Measurements from ENCODE around the gene PFKFB3. TPM values are rescaled to one million over a fixed set of nuclear protein-coding genes. Genes with fewer than 3 reads are reported as not detected.

The PFKFB3 gene
- total RNA-seq, 2 experiments from 2014 or later, result 77.1 to 82.2 TPM

DNA sequence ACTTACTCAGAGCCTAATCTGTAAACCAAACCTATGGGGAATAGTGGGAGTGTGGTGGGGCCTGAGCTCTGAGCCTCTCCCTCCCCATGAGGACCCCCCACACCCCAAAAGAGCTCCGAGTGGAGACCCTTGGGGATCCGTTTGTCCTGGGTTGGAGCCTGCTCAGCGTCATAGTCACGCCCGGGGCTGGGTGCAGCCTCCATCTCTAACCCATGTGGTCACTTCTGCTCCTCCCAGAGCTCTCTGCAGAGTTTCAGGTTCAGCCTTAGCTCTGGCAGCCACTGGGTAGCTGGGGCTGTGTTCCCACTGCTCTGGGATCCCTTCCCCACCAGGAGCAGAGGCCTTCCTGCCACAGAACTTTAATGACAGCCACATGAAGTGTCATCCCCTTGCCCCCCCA, 25.9 kb downstream of the PFKFB3 start:
- POLR2A ChIA-PET, result no interaction called here
- peak overlapping the region; percentile 36 for H3K27ac Mint-ChIP-seq

DNA sequence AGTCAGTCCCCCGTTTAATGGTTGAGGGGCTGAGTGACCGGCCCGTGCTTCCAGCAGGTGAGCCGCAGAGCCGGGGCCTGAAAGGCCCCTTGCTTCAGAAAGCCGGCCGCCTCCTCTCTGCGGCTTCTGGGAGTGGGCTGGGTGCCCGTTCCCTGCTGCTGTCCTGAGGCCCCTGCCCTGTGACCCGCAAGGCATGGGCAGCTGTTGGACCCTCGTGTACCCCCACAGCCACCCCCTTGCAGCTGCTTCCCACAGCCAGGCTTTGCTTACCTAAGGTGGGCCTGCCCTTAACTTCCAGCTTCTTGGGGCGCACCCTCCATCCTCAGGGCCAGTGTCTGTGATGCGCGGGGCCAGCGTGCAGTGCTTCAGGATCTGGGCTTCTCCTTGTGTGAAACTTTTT, 26.6 kb downstream of the PFKFB3 start:
- CTCF ChIA-PET, result interaction anchor here (2.1 kb wide), 1 partner anchor 27 kb away, joined by 8 read pairs; the partner anchor contains the start of gene PFKFB3
- Mint-ChIP-seq H3K4me1 (peaks cover 11% of the 10 kb centered on the region), H3K9me3 (no peaks in the 10 kb centered on the region), H3K4me3 (no peak overlapping the region), H3K27me3 (no peaks in the 10 kb centered on the region), H3K36me3 (ENCODE audit: low read depth) (peaks cover 62% of the 10 kb centered on the region), H3K27ac (no peak overlapping the region)
- POLR2A ChIA-PET, result no interaction called here
- DNase-seq, result no peak

More for the DNA sequence above, 25.9 kb downstream of the PFKFB3 start:
- Mint-ChIP-seq H3K36me3 (ENCODE audit: low read depth) (peaks cover 63% of the 10 kb centered on the region), H3K27me3 (no peaks in the 10 kb centered on the region), H3K4me1 (peaks cover 13% of the 10 kb centered on the region), H3K4me3 (no peak overlapping the region), H3K9me3 (no peaks in the 10 kb centered on the region)
- DNase-seq, result no peak
- CTCF ChIA-PET, result interaction anchor here (0.6 to 2.1 kb wide), 3 partner anchors 26 to 863 kb away, joined by 4 to 8 read pairs (median 4); partner anchors contain the start of gene PFKFB3

DNA sequence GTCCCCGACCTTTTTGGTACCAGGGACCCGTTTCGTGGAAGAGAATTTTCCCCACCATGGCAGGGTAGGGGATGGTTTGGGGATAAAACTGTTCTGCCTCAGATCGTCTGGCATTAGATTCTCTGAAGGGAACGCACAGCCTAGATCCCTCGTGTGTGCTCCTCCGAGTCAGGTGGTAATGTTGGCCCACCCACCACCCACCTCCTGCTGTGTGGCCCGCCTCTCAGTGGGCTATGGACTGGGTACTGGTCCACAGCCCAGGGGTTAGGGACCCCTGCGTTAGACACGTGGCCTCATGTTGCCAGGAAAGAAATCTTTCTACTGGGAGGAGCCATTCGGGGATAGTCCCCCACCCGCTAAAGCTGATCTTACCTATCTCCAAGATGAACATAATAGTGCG, 27.0 kb downstream of the PFKFB3 start:
- no peak overlapping the region for H3K27ac Mint-ChIP-seq
- CTCF ChIA-PET, result interaction anchor here (2.1 kb wide), 1 partner anchor 27 kb away, joined by 8 read pairs; the partner anchor contains the start of gene PFKFB3
- H3K27me3 Mint-ChIP-seq, result no peaks in the 10 kb centered on the region
- no peak overlapping the region for H3K4me3 Mint-ChIP-seq
- H3K4me1 Mint-ChIP-seq, result peaks cover 11% of the 10 kb centered on the region
- DNase-seq, result no peak
- peaks cover 62% of the 10 kb centered on the region for H3K36me3 Mint-ChIP-seq (ENCODE audit: low read depth)
- no peaks in the 10 kb centered on the region for H3K9me3 Mint-ChIP-seq
- POLR2A ChIA-PET, result no interaction called here

GRCh38 chr10:6230315-6230714, 27.6 kb downstream of the PFKFB3 start:
- Mint-ChIP-seq H3K4me1 (peaks cover 11% of the 10 kb centered on the region), H3K27me3 (no peaks in the 10 kb centered on the region), H3K27ac (no peak overlapping the region), H3K36me3 (ENCODE audit: low read depth) (peaks cover 65% of the 10 kb centered on the region), H3K9me3 (no peaks in the 10 kb centered on the region), H3K4me3 (no peak overlapping the region)
- DNase-seq, result no peak
- CTCF ChIA-PET, result no interaction called here
- POLR2A ChIA-PET, result no interaction called here

DNA sequence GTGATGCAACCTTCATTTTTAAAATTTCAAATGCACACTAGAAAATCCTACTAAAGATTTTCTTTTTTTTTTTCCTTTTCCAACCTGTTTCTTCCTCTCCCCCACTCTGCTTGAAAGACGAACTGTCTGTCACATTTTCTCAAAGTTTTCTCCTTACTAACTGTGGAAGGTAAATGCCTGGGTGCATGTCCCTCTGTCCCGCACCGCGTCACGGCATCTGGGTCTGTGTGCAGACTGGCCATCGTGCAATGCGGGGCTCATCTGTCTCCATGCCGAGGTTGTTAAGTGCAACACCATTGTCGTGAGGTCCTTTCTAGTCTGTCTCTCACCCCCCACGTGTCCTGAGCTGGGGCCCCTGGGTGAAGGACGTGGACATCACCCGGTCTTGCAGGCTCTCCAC, 28.4 kb downstream of the PFKFB3 start:
- no peak for DNase-seq
- no peaks in the 10 kb centered on the region for H3K9me3 Mint-ChIP-seq
- ChIA-PET CTCF (no interaction called here), POLR2A (no interaction called here)
- no peak overlapping the region for H3K4me3 Mint-ChIP-seq
- H3K36me3 Mint-ChIP-seq (ENCODE audit: low read depth), result peaks cover 66% of the 10 kb centered on the region
- no peak overlapping the region for H3K27ac Mint-ChIP-seq
- H3K4me1 Mint-ChIP-seq, result peaks cover 11% of the 10 kb centered on the region
- H3K27me3 Mint-ChIP-seq, result no peaks in the 10 kb centered on the region

GRCh38 chr10:6231730-6232129, 29.0 kb downstream of the PFKFB3 start:
- H3K27ac Mint-ChIP-seq, result no peak overlapping the region
- H3K4me1 Mint-ChIP-seq, result peaks cover 11% of the 10 kb centered on the region
- H3K27me3 Mint-ChIP-seq, result no peaks in the 10 kb centered on the region
- ChIA-PET CTCF (no interaction called here), POLR2A (no interaction called here)
- H3K9me3 Mint-ChIP-seq, result no peaks in the 10 kb centered on the region
- no peak overlapping the region for H3K4me3 Mint-ChIP-seq
- no peak for DNase-seq
- peaks cover 68% of the 10 kb centered on the region for H3K36me3 Mint-ChIP-seq (ENCODE audit: low read depth)

- Mint-ChIP-seq H3K27ac (no peak overlapping the region), H3K4me3 (no peak overlapping the region), H3K36me3 (ENCODE audit: low read depth) (peaks cover 70% of the 10 kb centered on the region), H3K9me3 (no peaks in the 10 kb centered on the region), H3K27me3 (no peaks in the 10 kb centered on the region), H3K4me1 (peaks cover 15% of the 10 kb centered on the region)
- ChIA-PET POLR2A (no interaction called here), CTCF (no interaction called here)
- DNase-seq, result no peak
These were observed 29.6 kb downstream of the PFKFB3 start for GRCh38 chr10:6232225-6232807.

GRCh38 chr10:6232846-6233724, 30.4 kb downstream of the PFKFB3 start:
- H3K36me3 Mint-ChIP-seq (ENCODE audit: low read depth), result peaks cover 63% of the 10 kb centered on the region
- H3K27me3 Mint-ChIP-seq, result no peaks in the 10 kb centered on the region
- H3K4me3 Mint-ChIP-seq, result no peak overlapping the region
- ChIA-PET CTCF (interaction anchor here (0.9 to 1.5 kb wide), 3 partner anchors 30 to 173 kb away, joined by 3 to 5 read pairs (median 4); partner anchors contain the start of gene PFKFB3), POLR2A (no interaction called here)
- H3K27ac Mint-ChIP-seq, result no peak overlapping the region
- H3K9me3 Mint-ChIP-seq, result no peaks in the 10 kb centered on the region
- peaks cover 16% of the 10 kb centered on the region for H3K4me1 Mint-ChIP-seq
- no peak for DNase-seq

GRCh38 chr10:6233725-6234277, 31.1 kb downstream of the PFKFB3 start:
- peaks cover 60% of the 10 kb centered on the region for H3K36me3 Mint-ChIP-seq (ENCODE audit: low read depth)
- ChIA-PET POLR2A (interaction anchor here (0.6 kb wide), 1 partner anchor 164 kb away, joined by 3 read pairs; no protein-coding TSS in a partner anchor), CTCF (interaction anchor here (0.9 to 1.5 kb wide), 3 partner anchors 31 to 172 kb away, joined by 3 to 5 read pairs (median 4); partner anchors contain the start of gene PFKFB3)
- H3K4me1 Mint-ChIP-seq, result peaks cover 12% of the 10 kb centered on the region
- no peak overlapping the region for H3K4me3 Mint-ChIP-seq
- no peak for DNase-seq
- H3K27ac Mint-ChIP-seq, result no peak overlapping the region
- H3K9me3 Mint-ChIP-seq, result no peaks in the 10 kb centered on the region
- no peaks in the 10 kb centered on the region for H3K27me3 Mint-ChIP-seq

GRCh38 chr10:6234371-6234770, 31.6 kb downstream of the PFKFB3 start:
- H3K27ac Mint-ChIP-seq, result no peak overlapping the region
- peaks cover 15% of the 10 kb centered on the region for H3K4me1 Mint-ChIP-seq
- no peaks in the 10 kb centered on the region for H3K9me3 Mint-ChIP-seq
- no peak for DNase-seq
- CTCF ChIA-PET, result interaction anchor here (0.6 to 1.5 kb wide), 6 partner anchors 32 to 172 kb away, joined by 3 to 7 read pairs (median 4); partner anchors contain the start of gene PFKFB3
- no peaks in the 10 kb centered on the region for H3K27me3 Mint-ChIP-seq
- POLR2A ChIA-PET, result interaction anchor here (0.6 kb wide), 1 partner anchor 163 kb away, joined by 3 read pairs; no protein-coding TSS in a partner anchor
- H3K4me3 Mint-ChIP-seq, result no peak overlapping the region
- H3K36me3 Mint-ChIP-seq (ENCODE audit: low read depth), result peaks cover 57% of the 10 kb centered on the region

DNA sequence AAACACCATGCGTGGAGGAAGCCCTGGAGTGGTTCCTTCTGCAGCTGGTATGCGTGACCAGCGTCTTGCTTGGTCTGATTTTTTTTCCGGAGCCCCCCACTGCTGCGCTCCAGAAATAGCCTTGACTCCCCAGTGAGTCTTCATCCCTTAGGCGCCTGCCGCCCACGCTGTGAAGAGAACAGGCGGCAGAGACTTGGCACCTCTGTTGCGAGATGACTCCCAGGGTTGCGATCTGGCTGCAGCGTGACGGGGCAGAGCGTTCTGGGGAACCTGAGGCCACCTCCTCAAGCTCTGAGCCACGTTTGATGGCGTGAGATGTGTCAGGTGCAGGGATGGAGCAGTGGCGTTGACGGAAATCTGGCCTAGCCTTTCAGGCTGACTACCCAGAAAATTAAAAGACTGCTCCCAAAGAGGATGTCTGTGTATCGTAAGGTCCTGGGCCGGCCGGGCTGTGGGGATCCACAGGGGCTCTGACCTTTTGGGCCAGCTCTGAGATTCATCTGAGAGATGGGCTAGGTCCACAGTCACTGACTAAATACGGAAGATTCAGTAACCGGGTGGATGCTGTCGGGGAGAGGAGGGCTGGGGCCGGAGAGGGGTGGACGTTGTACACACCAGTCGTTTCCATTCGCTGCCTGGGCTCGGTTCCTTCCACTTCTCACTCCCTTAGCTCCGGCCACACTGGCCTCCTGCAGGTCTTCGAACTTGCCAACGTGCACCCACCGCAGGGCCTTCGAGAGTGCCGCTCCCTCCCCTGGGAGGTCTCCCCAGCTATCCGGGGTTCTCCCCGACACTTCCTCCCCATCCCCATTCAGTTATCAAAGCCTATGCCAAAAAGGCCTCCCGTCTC, 33.8 kb downstream of the PFKFB3 start:
- DNase-seq, result no peak
- H3K9me3 Mint-ChIP-seq, result no peaks in the 10 kb centered on the region
- no peak overlapping the region for H3K4me3 Mint-ChIP-seq
- CTCF ChIA-PET, result interaction anchor here (1.1 to 1.2 kb wide), 3 partner anchors 25 to 161 kb away, joined by 3 to 6 read pairs (median 3); no protein-coding TSS in a partner anchor
- peaks cover 48% of the 10 kb centered on the region for H3K36me3 Mint-ChIP-seq (ENCODE audit: low read depth)
- POLR2A ChIA-PET, result no interaction called here
- H3K27ac Mint-ChIP-seq, result no peak overlapping the region
- no peaks in the 10 kb centered on the region for H3K27me3 Mint-ChIP-seq
- peaks cover 33% of the 10 kb centered on the region for H3K4me1 Mint-ChIP-seq

- Mint-ChIP-seq H3K36me3 (ENCODE audit: low read depth) (peaks cover 45% of the 10 kb centered on the region), H3K9me3 (no peaks in the 10 kb centered on the region), H3K4me3 (no peak overlapping the region), H3K27me3 (no peaks in the 10 kb centered on the region), H3K27ac (no peak overlapping the region), H3K4me1 (peaks cover 34% of the 10 kb centered on the region)
- DNase-seq, result no peak
- ChIA-PET CTCF (interaction anchor here (0.8 to 2.0 kb wide), 5 partner anchors 25 to 165 kb away, joined by 3 to 7 read pairs (median 3); partner anchors contain the start of gene PFKFB3), POLR2A (no interaction called here)
These were observed 34.4 kb downstream of the PFKFB3 start for GRCh38 chr10:6237199-6237530.

Measured in activated CD4-positive, alpha-beta T cell treated with anti-CD3 and anti-CD28 coated beads, Interleukin-2, amount 10 ng/mL, durations not matched to agents 7 days and 5 days (primary cell).